Inflammatory macrophage (primary cell): ENCODE measurements around the gene PNRC1.
"Not testable (repeated sequence)": the region's sequence is repeated elsewhere in the genome, so short reads cannot be mapped to it uniquely, and the experiment has no call there.

ENCODE experiments used
- DNase-seq, 2 donors: peaks; one replicate each; pipeline ENCODE4 v3.0.0-alpha.2; 2020 to 2022
- total RNA-seq, 18 experiments: gene quantifications; one replicate each; lab custom pipeline; 2026; ENCODE audit warnings: mixed read lengths in 6 of 18, inconsistent platforms in 2 of 18; lab: John Stamatoyannopoulos, UW

Gene PNRC1
- total RNA-seq = 35.4 to 752 (median 90.7) reads per million in 18 experiments

DNA sequence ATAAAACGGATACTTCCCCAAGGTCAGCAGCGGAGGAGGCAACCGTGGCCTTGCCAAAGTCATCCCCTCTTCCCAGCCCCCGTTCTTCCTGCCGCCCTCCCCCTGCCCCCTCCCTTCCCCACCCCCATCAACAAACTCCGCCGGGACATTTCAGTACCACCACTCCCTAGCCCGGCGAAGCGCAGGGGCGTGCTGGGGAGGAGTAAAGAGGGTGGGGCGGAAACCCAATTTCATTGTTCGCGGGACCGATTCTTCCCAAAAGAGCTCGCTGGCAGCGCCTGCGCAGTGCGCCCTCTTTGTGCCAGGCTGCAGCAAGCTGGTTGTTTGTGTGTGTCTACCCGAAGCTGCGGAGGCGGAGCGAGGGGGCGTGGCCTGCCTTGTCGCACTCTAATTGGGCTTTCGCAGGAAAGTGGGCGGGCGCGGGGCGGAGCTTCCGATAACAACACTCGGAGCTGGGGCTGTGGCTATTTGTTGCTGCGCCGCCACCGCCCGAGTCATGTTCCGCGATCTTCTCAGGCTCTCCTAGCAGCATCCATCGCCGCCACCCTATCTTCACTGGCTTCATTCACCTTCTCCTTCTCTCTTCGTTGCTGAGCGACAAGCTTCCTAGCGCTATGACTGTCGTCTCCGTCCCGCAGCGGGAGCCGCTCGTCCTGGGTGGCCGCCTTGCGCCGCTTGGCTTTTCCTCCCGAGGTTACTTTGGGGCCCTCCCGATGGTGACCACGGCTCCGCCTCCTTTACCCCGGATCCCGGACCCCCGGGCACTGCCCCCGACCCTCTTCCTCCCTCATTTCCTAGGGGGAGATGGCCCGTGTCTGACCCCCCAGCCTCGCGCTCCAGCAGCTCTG is at the start of gene PNRC1:
Gene PNRC1, plus strand, starts transcription at position 471 of the 848 bp plus-strand sequence. Its CDS starts 144 bp downstream, at position 615.
- DNase-seq = peak; percentile 99 to 100

DNA sequence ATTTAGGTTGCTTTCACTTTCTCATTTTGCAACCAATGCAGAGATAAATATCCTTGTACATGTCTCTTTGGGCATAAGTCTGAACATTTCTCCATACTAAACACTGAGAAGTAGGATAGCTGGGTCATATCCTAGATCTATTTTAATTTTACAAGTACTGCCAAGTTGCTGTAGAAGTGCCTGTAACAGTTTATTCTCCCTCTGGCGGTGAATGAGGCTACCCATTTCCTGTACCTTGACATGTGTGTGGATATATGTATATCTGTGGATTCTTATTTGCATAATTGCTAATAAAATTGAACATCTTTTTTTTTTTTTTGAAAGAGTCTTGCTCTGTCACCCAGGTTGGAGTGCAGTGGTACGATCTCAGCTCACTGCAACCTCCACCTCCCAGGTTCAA is 48.0 kb upstream of the PNRC1 start:
- DNase-seq = no peak

DNA sequence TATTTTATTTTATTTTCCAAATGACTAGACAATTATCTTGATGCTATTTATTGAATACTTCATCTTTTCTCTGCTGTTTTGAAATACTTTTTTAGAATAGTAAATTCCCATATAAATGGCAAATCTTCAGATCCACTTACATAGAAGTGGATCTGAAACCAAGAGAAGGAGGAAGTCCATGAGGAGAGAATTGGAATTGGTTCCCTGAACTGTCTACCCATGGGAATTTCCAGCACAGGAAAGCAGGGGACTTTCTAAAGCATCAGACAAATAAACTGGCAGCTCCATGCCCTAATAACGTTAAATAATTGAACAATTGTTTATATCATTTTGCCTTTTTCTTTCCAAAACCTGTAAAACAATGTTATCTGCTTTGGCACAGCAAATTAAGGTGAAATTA is 47.1 kb upstream of the PNRC1 start:
- peak in 1 of 2 donors; percentile 44 for DNase-seq

DNA sequence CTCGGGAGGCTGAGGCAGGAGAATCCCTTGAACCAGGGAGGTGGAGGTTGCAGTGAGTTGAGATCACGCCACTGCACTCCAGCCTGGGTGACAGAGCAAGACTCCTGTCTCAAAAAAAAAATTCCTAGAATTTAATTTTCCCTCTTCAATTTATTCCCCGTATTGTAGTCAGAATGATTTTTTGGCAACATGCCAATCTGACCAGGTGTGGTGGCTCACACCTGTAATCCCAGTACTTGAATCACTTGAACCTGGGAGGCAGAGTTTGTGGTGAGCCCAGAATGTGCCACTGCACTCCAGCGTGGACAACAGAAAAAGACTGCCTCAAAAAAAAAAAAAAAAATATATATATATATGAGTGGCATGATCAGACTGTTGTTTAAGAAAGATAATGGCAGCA is 46.4 kb upstream of the PNRC1 start:
- DNase-seq = not testable (repeated sequence)

DNA sequence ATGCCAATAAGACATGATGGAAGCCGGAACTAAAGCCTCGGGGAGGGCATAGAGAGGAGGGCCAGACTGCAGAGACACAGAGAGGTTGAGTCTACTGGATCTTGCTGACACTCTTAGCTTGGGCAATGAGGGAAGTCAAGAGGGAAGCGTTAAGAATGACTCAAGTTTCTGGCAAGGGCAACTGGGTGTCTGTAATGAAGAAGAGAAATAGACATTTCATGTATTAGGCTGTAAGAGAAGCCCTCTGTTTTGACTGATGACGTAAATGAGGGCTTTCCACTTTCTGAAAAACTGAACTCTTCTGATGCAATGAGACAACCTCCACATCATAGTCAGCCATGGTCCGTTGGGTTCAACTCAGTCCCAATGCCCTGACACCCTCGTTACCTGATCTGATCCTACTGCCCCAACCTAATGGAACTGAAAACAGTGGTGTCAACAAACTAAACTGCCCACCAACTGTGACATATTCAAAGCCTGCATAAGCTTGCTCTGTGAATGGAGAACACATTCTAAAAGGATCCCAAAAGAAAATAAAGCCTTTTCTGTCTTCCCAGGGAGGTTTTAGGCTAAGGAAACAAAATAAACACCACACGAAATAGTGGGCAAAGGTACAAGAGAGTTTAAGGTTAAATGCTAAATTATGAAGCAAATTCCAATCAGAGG is 45.8 kb upstream of the PNRC1 start:
- DNase-seq = peak; percentile 95 to 98

GRCh38 chr6:89035252-89036101 is 45.1 kb upstream of the PNRC1 start:
- DNase-seq = peak in 1 of 2 donors; percentile 52

- DNase-seq = no peak
Observed at GRCh38 chr6:89037141-89037900, 43.2 kb upstream of the PNRC1 start.

DNA sequence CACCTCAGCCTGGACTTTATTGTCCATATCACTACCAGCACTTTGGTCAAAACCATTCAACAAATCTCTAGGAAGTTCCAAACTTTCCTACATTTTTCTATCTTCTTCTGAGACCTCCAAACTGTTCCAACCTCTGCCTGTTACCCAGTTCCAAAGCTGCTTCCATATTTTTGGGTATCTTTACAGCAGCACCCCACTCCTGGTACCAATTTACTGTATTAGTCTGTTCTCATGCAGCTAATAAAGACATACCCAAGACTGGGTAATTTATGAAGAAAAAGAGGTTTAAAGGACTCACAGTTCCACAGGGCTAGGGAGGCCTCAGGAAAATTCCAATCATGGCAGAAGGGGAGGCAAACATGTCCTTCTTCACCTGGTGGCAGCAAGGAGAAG is 42.7 kb upstream of the PNRC1 start:
- DNase-seq = not testable (repeated sequence)

GRCh38 chr6:89042664-89043063 is 37.9 kb upstream of the PNRC1 start:
- DNase-seq = no peak

GRCh38 chr6:89044328-89045010 is 36.1 kb upstream of the PNRC1 start:
- peak in 1 of 2 donors; percentile 42 for DNase-seq

DNA sequence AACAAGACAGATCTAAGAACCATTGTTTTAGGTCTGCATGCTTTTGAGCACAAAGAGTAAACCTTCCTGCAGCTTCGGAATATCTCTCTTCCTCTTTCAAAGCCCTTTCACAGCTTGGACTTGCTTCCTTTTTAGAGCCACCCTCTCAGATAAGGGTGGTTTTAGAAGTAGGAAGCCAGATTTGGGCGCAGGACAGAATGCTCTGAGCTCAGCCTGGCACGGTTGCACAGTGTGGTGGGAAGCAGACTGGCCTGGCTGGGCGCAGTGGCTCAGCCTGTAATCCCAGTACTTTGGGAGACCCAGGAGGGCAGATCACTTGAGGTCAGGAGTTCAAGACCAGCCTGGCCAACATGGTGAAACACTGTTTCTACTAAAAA is 35.6 kb upstream of the PNRC1 start:
- DNase-seq = peak; percentile 92

DNA sequence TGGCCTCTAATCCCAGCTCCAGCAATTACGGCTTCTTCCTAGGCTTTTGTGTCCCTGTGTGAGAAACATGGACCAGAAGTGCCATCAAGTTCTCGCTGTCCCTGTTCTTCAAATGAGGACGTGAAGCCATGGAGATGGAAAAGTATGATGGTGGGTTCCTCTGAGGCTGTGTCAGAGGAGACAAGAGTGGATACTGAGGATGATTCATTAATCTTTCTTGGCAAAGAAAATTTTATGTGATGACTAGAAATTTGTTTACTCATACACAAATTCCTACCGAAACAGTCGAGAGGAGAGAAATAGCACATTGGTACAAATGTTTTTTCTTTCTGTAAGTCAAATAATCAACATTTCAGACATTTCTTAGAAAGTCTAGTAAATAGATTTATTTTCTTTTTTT is 35.0 kb upstream of the PNRC1 start:
- no peak for DNase-seq

GRCh38 chr6:89047473-89047872 is 33.1 kb upstream of the PNRC1 start:
- DNase-seq = peak; percentile 20 to 40

DNA sequence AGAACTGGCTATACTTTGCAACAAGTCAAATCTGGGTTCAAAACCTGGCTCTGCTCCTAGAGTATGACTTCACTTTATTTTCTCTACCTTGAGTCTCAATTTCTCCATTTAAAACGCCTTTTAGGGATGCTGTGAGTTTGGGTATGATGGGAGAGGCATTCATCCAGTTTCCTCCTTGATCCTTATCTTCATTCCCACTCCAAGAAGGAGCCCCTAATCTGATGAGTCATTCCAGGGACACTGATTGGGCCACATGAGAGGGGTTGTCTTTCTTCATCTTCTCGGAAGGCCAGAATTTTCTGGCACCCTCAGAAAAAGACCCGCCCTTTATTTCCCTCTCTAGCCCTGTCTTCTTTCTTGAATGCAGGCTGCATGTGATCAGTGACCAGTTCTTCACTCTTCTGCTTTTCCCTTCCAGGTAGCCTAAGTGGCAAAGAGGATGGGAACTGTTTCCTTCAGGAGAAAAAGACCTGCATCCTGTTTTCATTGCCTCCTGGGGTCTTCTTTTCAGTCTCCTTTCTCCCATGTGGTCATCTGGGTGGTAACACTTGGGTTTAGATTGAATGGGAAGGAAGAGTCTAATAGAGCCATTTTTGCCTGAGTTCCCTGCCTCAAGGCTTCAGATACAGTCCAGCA is 32.1 kb upstream of the PNRC1 start:
- DNase-seq = no peak

- DNase-seq = no peak
Observed at GRCh38 chr6:89048985-89049384, 31.6 kb upstream of the PNRC1 start.

GRCh38 chr6:89050155-89050554 is 30.4 kb upstream of the PNRC1 start:
- no peak for DNase-seq

- DNase-seq = no peak
Observed at GRCh38 chr6:89050697-89051096, 29.9 kb upstream of the PNRC1 start.

GRCh38 chr6:89051676-89052075 is 28.9 kb upstream of the PNRC1 start:
- no peak for DNase-seq

DNA sequence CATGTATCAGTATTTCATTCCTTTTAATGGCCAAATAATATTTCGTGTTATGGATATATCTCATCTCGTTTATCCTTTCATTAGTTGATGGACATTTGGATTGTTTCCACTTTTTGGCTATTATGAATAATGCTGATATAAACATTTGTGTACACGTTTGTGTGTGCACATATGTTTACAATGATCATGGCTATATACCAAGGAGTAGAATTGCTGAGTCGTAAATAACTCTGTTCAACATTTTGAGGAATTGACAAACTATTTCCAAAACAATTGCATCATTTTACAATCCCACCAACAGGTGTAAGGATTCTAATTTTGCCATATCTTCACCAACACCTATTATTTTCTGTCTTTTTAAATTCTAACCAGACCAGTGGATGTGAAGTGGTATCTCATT is 26.3 kb upstream of the PNRC1 start:
- DNase-seq = no peak

- DNase-seq = no peak
Observed at GRCh38 chr6:89057759-89058158, 22.8 kb upstream of the PNRC1 start.

- DNase-seq = no peak
Observed at GRCh38 chr6:89058627-89059026, 21.9 kb upstream of the PNRC1 start.
